Measurements from ENCODE around the gene WNT9B.

DNA sequence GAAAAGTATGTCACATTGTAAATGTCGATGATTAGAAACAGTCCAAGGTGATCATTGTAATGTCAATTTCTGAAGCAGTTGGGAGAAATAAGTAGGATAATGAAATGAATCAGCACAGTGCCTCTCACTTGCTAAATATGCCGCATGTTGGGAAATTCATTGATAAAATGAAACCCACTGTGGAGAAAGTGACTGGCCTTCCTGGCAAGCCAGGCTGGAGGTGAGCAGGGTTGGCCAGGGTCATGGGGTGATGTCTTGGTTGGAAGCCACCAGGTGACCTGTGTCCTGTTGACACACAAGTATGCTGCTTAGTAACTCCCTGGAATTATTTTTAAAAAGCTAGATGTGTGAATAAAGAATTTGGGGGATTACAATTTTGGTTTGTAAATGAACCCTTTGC, 14.9 kb upstream of the WNT9B start:
- TF ChIP-seq, protein P1, sequence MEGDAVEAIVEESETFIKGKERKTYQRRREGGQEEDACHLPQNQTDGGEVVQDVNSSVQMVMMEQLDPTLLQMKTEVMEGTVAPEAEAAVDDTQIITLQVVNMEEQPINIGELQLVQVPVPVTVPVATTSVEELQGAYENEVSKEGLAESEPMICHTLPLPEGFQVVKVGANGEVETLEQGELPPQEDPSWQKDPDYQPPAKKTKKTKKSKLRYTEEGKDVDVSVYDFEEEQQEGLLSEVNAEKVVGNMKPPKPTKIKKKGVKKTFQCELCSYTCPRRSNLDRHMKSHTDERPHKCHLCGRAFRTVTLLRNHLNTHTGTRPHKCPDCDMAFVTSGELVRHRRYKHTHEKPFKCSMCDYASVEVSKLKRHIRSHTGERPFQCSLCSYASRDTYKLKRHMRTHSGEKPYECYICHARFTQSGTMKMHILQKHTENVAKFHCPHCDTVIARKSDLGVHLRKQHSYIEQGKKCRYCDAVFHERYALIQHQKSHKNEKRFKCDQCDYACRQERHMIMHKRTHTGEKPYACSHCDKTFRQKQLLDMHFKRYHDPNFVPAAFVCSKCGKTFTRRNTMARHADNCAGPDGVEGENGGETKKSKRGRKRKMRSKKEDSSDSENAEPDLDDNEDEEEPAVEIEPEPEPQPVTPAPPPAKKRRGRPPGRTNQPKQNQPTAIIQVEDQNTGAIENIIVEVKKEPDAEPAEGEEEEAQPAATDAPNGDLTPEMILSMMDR (IDR thresholded peaks at IDR 0.05) = no peak
- no peak for TF ChIP-seq POLR2A (IDR thresholded peaks at IDR 0.05)

Measured in uterus (tissue), 2 donors.